GM23338 (cell line): ENCODE measurements around the gene HAGH. TPM values are rescaled to one million over a fixed set of nuclear protein-coding genes. Genes with fewer than 3 reads are reported as not detected.
A peak's percentile ranks its signal among the peaks of the same experiment; 100 is the strongest.

Source experiments
- ATAC-seq: fragments of 200-7000 bp; cut with Tn5 transposase; 3 replicates; pipeline ENCODE4 v1.9.1; 2020
- DNase-seq: peaks from one replicate; pipeline ENCODE4 v3.0.0-alpha.2; 2015; ENCODE audit warnings: low spot score
- H2AFZ ChIP-seq: fragments of 200-600 bp; sonication (generic); 2 replicates; pipeline ENCODE4 v1.8.0; 2016; ENCODE audit warnings: antibody characterized with exemption, mild to moderate bottlenecking, moderate library complexity
- H3F3A ChIP-seq: fragments of 200-600 bp; sonication (generic); replicated peaks from 2 replicates; pipeline ENCODE4 v1.8.0; 2017; ENCODE audit warnings: antibody characterized with exemption, mixed run types, low read depth
- H3K27ac ChIP-seq: fragments of 200-600 bp; sonication (generic); 2 replicates; pipeline ENCODE4 v1.6.1; 2016; ENCODE audit warnings: low read depth
- H3K27me3 ChIP-seq: fragments of 200-600 bp; sonication (generic); 2 replicates; pipeline ENCODE4 v1.8.0; 2016; ENCODE audit warnings: mild to moderate bottlenecking, mixed run types, moderate library complexity; ENCODE audit not compliant: insufficient read depth
- H3K36me3 ChIP-seq: fragments of 200-600 bp; sonication (generic); 2 replicates; pipeline ENCODE4 v1.8.0; 2016; ENCODE audit warnings: mild to moderate bottlenecking; ENCODE audit not compliant: insufficient read depth
- H3K4me1 ChIP-seq: fragments of 200-600 bp; sonication (generic); 2 replicates; pipeline ENCODE4 v1.8.0; 2016; ENCODE audit warnings: mild to moderate bottlenecking, moderate library complexity; ENCODE audit not compliant: insufficient read depth
- H3K4me2 ChIP-seq: fragments of 200-600 bp; sonication (generic); 2 replicates; pipeline ENCODE4 v1.7.1; 2017; ENCODE audit warnings: mixed run types
- H3K4me3 ChIP-seq: fragments of 200-600 bp; sonication (generic); 2 replicates; pipeline ENCODE4 v1.6.1; 2016; ENCODE audit warnings: mixed run types
- H3K79me2 ChIP-seq: fragments of 200-600 bp; sonication (generic); replicated peaks from 2 replicates; pipeline ENCODE4 v1.8.0; 2017; ENCODE audit warnings: mild to moderate bottlenecking; ENCODE audit not compliant: insufficient read depth
- H3K9me2 ChIP-seq: fragments of 200-600 bp; sonication (generic); 2 replicates; pipeline ENCODE4 v1.8.0; 2017; ENCODE audit not compliant: insufficient read depth
- H4K20me1 ChIP-seq: fragments of 200-600 bp; sonication (generic); replicated peaks from 2 replicates; pipeline ENCODE4 v1.8.0; 2017; ENCODE audit warnings: mild to moderate bottlenecking; ENCODE audit not compliant: insufficient read depth
- H3K27ac Mint-ChIP-seq: 2 replicates; pipeline ENCODE4 v1.8.0; 2020; ENCODE audit warnings: inconsistent platforms, mild to moderate bottlenecking, moderate library complexity, mixed read lengths
- H3K27me3 Mint-ChIP-seq: 3 replicates; pipeline ENCODE4 v1.8.0; 2022; ENCODE audit warnings: low read depth, mild to moderate bottlenecking, moderate library complexity, mixed read lengths, inconsistent platforms; ENCODE audit not compliant: insufficient read depth, poor library complexity
- H3K36me3 Mint-ChIP-seq: 3 replicates; pipeline ENCODE4 v1.8.0; 2021; ENCODE audit warnings: low read depth, mild to moderate bottlenecking, inconsistent platforms, moderate library complexity, mixed read lengths
- H3K4me1 Mint-ChIP-seq: 3 replicates; pipeline ENCODE4 v1.8.0; 2020; ENCODE audit warnings: mild to moderate bottlenecking, inconsistent platforms, mixed read lengths
- H3K4me3 Mint-ChIP-seq: 3 replicates; pipeline ENCODE4 v1.8.0; 2021; ENCODE audit warnings: moderate library complexity, mild to moderate bottlenecking, inconsistent platforms, mixed read lengths
- H3K9me3 Mint-ChIP-seq: 3 replicates; pipeline ENCODE4 v1.8.0; 2020; ENCODE audit warnings: moderate library complexity, mild to moderate bottlenecking, inconsistent platforms, mixed read lengths
- CREB1 ChIP-seq: fragments of 250-450 bp; sonication (Bioruptor Pico); IDR thresholded peaks from 2 replicates; pipeline ENCODE4 v1.5.0; 2020; ENCODE audit warnings: low read depth, mild to moderate bottlenecking, moderate library complexity
- CTCF ChIP-seq, 2 experiments: fragments of 200-600 bp in 1 of 2; sonication (generic) in 1 of 2; conservative IDR thresholded peaks; 2 replicates each; pipeline versions ENCODE4 v1.5.1 to v1.6.1; 2016 to 2017; ENCODE audit warnings: antibody characterized with exemption in 2 of 2, low read depth in 2 of 2, mild to moderate bottlenecking in 2 of 2, moderate library complexity in 1 of 2
- ETS1 ChIP-seq: IDR thresholded peaks from 2 replicates; pipeline ENCODE4 v1.6.1; 2016; ENCODE audit warnings: antibody characterized with exemption
- EZH2phosphoT487 ChIP-seq: fragments of 200-600 bp; sonication (generic); IDR thresholded peaks from one replicate; pipeline ENCODE4 v1.8.1; 2018; ENCODE audit warnings: antibody characterized with exemption; ENCODE audit not compliant: unreplicated experiment
- JUNB ChIP-seq: IDR thresholded peaks from one replicate; pipeline ENCODE4 v1.6.1; 2016; ENCODE audit warnings: antibody characterized with exemption; ENCODE audit not compliant: unreplicated experiment
- NANOG ChIP-seq: IDR thresholded peaks from 2 replicates; pipeline ENCODE4 v1.6.1; 2016; ENCODE audit warnings: antibody characterized with exemption, borderline replicate concordance
- POLR2AphosphoS5 ChIP-seq: IDR thresholded peaks from 2 replicates; pipeline ENCODE4 v1.6.1; 2016; ENCODE audit warnings: antibody characterized with exemption, low read depth
- REST ChIP-seq: IDR thresholded peaks from one replicate; pipeline ENCODE4 v1.6.1; 2018; ENCODE audit warnings: antibody characterized with exemption; ENCODE audit not compliant: unreplicated experiment
- ZNF114 ChIP-seq: fragments of 250-450 bp; sonication (Bioruptor Pico); IDR thresholded peaks from 2 replicates; pipeline ENCODE4 v1.5.0; 2020; ENCODE audit warnings: mild to moderate bottlenecking, moderate library complexity
- ZNF331 ChIP-seq: fragments of 250-450 bp; sonication (Bioruptor Pico); IDR thresholded peaks from 2 replicates; pipeline ENCODE4 v1.5.0; 2020; ENCODE audit warnings: low read depth, mild to moderate bottlenecking, moderate library complexity
- polyA plus RNA-seq: library from polyadenylated mRNA; unstranded; fragments of >200 nt; fragmentation: Nextera tagmentation; extraction: Ambion mirVana; gene quantifications from 2 replicates; pipeline ENCODE4 v1.2.1, GENCODE V29; 2016
- total RNA-seq: library from RNA; depleted of rRNA; stranded (reverse); fragments of >200 nt; shearing (Covaris generic); gene quantifications from 2 replicates; pipeline ENCODE4 v1.2.3, GENCODE V29; 2014

HAGH gene
- total and polyA plus RNA-seq, 2 experiments from 2014 or later, result 24.7 to 28.9 TPM

- Histone ChIP-seq H3K79me2 (peaks cover 12% of the 10 kb centered on the region), H4K20me1 (peaks cover 13% of the 10 kb centered on the region; the same call in 1 of the 2 replicates), H3F3A (0 out of 2 replicates have a peak, but pooled peaks cover 5% of the 10 kb centered on the region), H3K27ac (no peak overlapping the region), H3K27me3 (no peaks in the 10 kb centered on the region), H3K4me3 (no peak overlapping the region), H3K4me1 (peaks cover 4% of the 10 kb centered on the region; the same call in 1 of the 2 replicates), H3K4me2 (no peak overlapping the region), H3K36me3 (no peaks in the 10 kb centered on the region), H3K9me2 (no peaks in the 10 kb centered on the region), H2AFZ (no peak overlapping the region)
- peaks cover 7% of the 10 kb centered on the region; the same call in 1 of the 3 replicates for H3K9me3 Mint-ChIP-seq
- TF ChIP-seq ZNF331 (CRISPR knock-in tag), result no peak
- TF ChIP-seq ETS1, result no peak
- TF ChIP-seq NANOG, result no peak
- 0 out of 2 replicates have a peak, but pooled peaks have one; percentile 30 for TF ChIP-seq POLR2AphosphoS5
- no peak for TF ChIP-seq ZNF114 (CRISPR knock-in tag)
- TF ChIP-seq JUNB, result no peak
- DNase-seq, result no peak
- no peak overlapping the region for H3K27ac Mint-ChIP-seq
- H3K4me3 Mint-ChIP-seq, result no peak overlapping the region
- peaks cover 12% of the 10 kb centered on the region; the same call in 2 of the 3 replicates for H3K36me3 Mint-ChIP-seq
- peaks cover 27% of the 10 kb centered on the region for H3K27me3 Mint-ChIP-seq
- ATAC-seq, result no peak
- peaks cover 5% of the 10 kb centered on the region for H3K4me1 Mint-ChIP-seq
Measured at GRCh38 chr16:1777375-1778199, 49.0 kb downstream of the HAGH start.

GRCh38 chr16:1776991-1777374 lies 49.6 kb downstream of the HAGH start:
- peaks cover 30% of the 10 kb centered on the region for H3K27me3 Mint-ChIP-seq
- TF ChIP-seq REST, result no peak
- no peak for TF ChIP-seq EZH2phosphoT487
- no peak for TF ChIP-seq NANOG
- TF ChIP-seq ZNF331 (CRISPR knock-in tag), result no peak
- no peak for TF ChIP-seq ZNF114 (CRISPR knock-in tag)
- no peak for TF ChIP-seq CREB1 (CRISPR knock-in tag)
- TF ChIP-seq POLR2AphosphoS5, result no peak
- no peak for TF ChIP-seq CTCF (conservative IDR thresholded peaks at IDR 0.05; ENCODE audit: low read depth in 2 of 2)
- ATAC-seq (no peak), DNase-seq (no peak)
- peaks cover 15% of the 10 kb centered on the region for H3K79me2 ChIP-seq
- no peak overlapping the region for H2AFZ ChIP-seq
- H4K20me1 ChIP-seq, result peaks cover 13% of the 10 kb centered on the region; the same call in 1 of the 2 replicates
- H3K9me3 Mint-ChIP-seq, result peaks cover 11% of the 10 kb centered on the region; the same call in 2 of the 3 replicates
- peaks cover 10% of the 10 kb centered on the region; the same call in 1 of the 2 replicates for H3F3A ChIP-seq
- H3K4me3 ChIP-seq, result no peak overlapping the region
- H3K4me3 Mint-ChIP-seq, result no peak overlapping the region
- peaks cover 7% of the 10 kb centered on the region for H3K4me1 Mint-ChIP-seq
- H3K9me2 ChIP-seq, result no peaks in the 10 kb centered on the region
- no peaks in the 10 kb centered on the region for H3K27me3 ChIP-seq
- H3K27ac ChIP-seq, result no peak overlapping the region
- H3K36me3 Mint-ChIP-seq, result peaks cover 18% of the 10 kb centered on the region
- no peak overlapping the region for H3K4me2 ChIP-seq
- no peaks in the 10 kb centered on the region for H3K36me3 ChIP-seq
- no peak overlapping the region for H3K27ac Mint-ChIP-seq
- peaks cover 4% of the 10 kb centered on the region; the same call in 1 of the 2 replicates for H3K4me1 ChIP-seq
